ENCODE data around the gene ACTR1A.
A peak's percentile ranks its signal among the peaks of the same experiment; 100 is the strongest.
"Not testable (repeated sequence)": the region's sequence is repeated elsewhere in the genome, so short reads cannot be mapped to it uniquely, and the experiment has no call there.

Gene ACTR1A

GRCh38 chr10:102454662-102455487, 47.6 kb downstream of the ACTR1A start:
- not testable (repeated sequence) for DNase-seq (ENCODE audit: low read depth)

GRCh38 chr10:102453502-102453901, 49.0 kb downstream of the ACTR1A start:
- no peak for DNase-seq (ENCODE audit: low read depth)

GRCh38 chr10:102452672-102453340, 49.7 kb downstream of the ACTR1A start:
- peak; percentile 74 for DNase-seq (ENCODE audit: low read depth)

GRCh38 chr10:102451105-102451969, 51.2 kb downstream of the ACTR1A start, which contains the start of gene C10orf95:
TSS of gene C10orf95 (minus strand) at chr10:102451543. CDS start at chr10:102451093, 450 bp downstream.
- no peak for DNase-seq (ENCODE audit: low read depth)

- DNase-seq (ENCODE audit: low read depth) = peak; percentile 89
Observed at GRCh38 chr10:102450374-102451104, 52.0 kb downstream of the ACTR1A start.

GRCh38 chr10:102450124-102450373, 52.5 kb downstream of the ACTR1A start:
- no peak for DNase-seq (ENCODE audit: low read depth)

GRCh38 chr10:102449321-102450123, 53.0 kb downstream of the ACTR1A start:
- DNase-seq (ENCODE audit: low read depth) = peak; percentile 80

- no peak for DNase-seq (ENCODE audit: low read depth)
Observed at GRCh38 chr10:102444851-102445250, 57.7 kb downstream of the ACTR1A start.

- no peak for DNase-seq (ENCODE audit: low read depth)
Observed at GRCh38 chr10:102438374-102438773, 64.1 kb downstream of the ACTR1A start.

GRCh38 chr10:102437515-102437914, 65.0 kb downstream of the ACTR1A start:
- DNase-seq (ENCODE audit: low read depth) = no peak

GRCh38 chr10:102436312-102436711, 66.2 kb downstream of the ACTR1A start:
- no peak for DNase-seq (ENCODE audit: low read depth)

- DNase-seq (ENCODE audit: low read depth) = no peak
Observed at GRCh38 chr10:102435529-102436233, 66.8 kb downstream of the ACTR1A start.

- DNase-seq (ENCODE audit: low read depth) = no peak
Observed at GRCh38 chr10:102435133-102435497, 67.4 kb downstream of the ACTR1A start.

- no peak for DNase-seq (ENCODE audit: low read depth)
Observed at GRCh38 chr10:102434394-102435132, 67.9 kb downstream of the ACTR1A start.

- DNase-seq (ENCODE audit: low read depth) = no peak
Observed at GRCh38 chr10:102433619-102434046, 68.9 kb downstream of the ACTR1A start.

- peak; percentile 96 for DNase-seq (ENCODE audit: low read depth)
Observed at GRCh38 chr10:102432162-102432950, 70.2 kb downstream of the ACTR1A start, which contains the start of gene CUEDC2. TSS of gene CUEDC2 (minus strand) at chr10:102432574. CDS start at chr10:102425188, 7,386 bp downstream.

- no peak for DNase-seq (ENCODE audit: low read depth)
Observed at GRCh38 chr10:102431452-102432124, 70.9 kb downstream of the ACTR1A start.

GRCh38 chr10:102429468-102429867, 73.0 kb downstream of the ACTR1A start:
- DNase-seq (ENCODE audit: low read depth) = no peak

All from activated T-cell treated with anti-CD3 and anti-CD28 coated beads for 48 hours (primary cell).